Renal pelvis (tissue), 12 donors: ENCODE results near the gene BRSK2. TPM values are rescaled to one million over a fixed set of nuclear protein-coding genes. Genes with fewer than 3 reads are reported as not detected.
"Not testable (repeated sequence)": the region's sequence is repeated elsewhere in the genome, so short reads cannot be mapped to it uniquely, and the experiment has no call there.

Source experiments
- DNase-seq: peaks from one replicate; pipeline ENCODE4 v3.0.0-alpha.2; 2013
- long read RNA-seq, 16 experiments: transcript quantifications; one replicate each; lab custom pipeline, GENCODE V29; 2026
- polyA plus RNA-seq, 3 donors: library from polyadenylated mRNA; unstranded; fragments of 120-200 nt; gene quantifications; one replicate each; pipeline ENCODE4 v1.2.1, GENCODE V29; 2013; ENCODE audit not compliant: insufficient read length in 3 of 3

The BRSK2 gene
- polyA plus RNA-seq, result 1 to 10 TPM in 2 of 3 donors, under 1 TPM in 1; 0.98 to 1.2 (median 1.1) TPM
- long read RNA-seq, donor 1, result 0 reads
- long read RNA-seq, donor 2, result 0 reads
- long read RNA-seq, donor 3, result 0 reads
- long read RNA-seq, donor 4, result 0 reads
- long read RNA-seq, donor 5, result 0 reads
- long read RNA-seq, donor 6, result 0 reads
- long read RNA-seq, donor 7, result 0 reads
- long read RNA-seq, donor 8, result 0 reads
- long read RNA-seq, donor 9, result 0 reads
- long read RNA-seq, donor 10, result 0 reads
- long read RNA-seq, donor 11, result 0 reads
- long read RNA-seq, donor 12, result 0 reads
- long read RNA-seq, donor 13, result 0 reads
- long read RNA-seq, donor 14, result 0 reads
- long read RNA-seq, donor 15, partial matches to known transcripts, result 0 of 28 reads
- long read RNA-seq, donor 15, other reads (novel, unspliced or antisense), result 27 of 28 reads
- long read RNA-seq, donor 16, result 0 reads

- no peak for DNase-seq
These were observed at the start of gene BRSK2 for GRCh38 chr11:1389932-1390568. TSS of gene BRSK2 (plus strand) at chr11:1389934. CDS start at chr11:1390285, 351 bp downstream.

GRCh38 chr11:1340111-1340510 is 49.6 kb upstream of the BRSK2 start:
- DNase-seq, result no peak

GRCh38 chr11:1341226-1341625 is 48.5 kb upstream of the BRSK2 start:
- DNase-seq, result not testable (repeated sequence)

GRCh38 chr11:1341928-1342524 is 47.7 kb upstream of the BRSK2 start:
- no peak for DNase-seq

- DNase-seq, result no peak
These were observed 46.8 kb upstream of the BRSK2 start for GRCh38 chr11:1342946-1343345.

GRCh38 chr11:1343391-1344055 is 46.2 kb upstream of the BRSK2 start:
- no peak for DNase-seq

- DNase-seq, result no peak
These were observed 45.6 kb upstream of the BRSK2 start for GRCh38 chr11:1344056-1344635.

- DNase-seq, result no peak
These were observed 43.8 kb upstream of the BRSK2 start for GRCh38 chr11:1345737-1346513.

GRCh38 chr11:1346669-1347390 is 42.9 kb upstream of the BRSK2 start:
- no peak for DNase-seq

- not testable (repeated sequence) for DNase-seq
These were observed 42.2 kb upstream of the BRSK2 start for GRCh38 chr11:1347411-1347999.

- DNase-seq, result no peak
These were observed 41.5 kb upstream of the BRSK2 start for GRCh38 chr11:1348146-1348795.

GRCh38 chr11:1348796-1349326 is 40.9 kb upstream of the BRSK2 start:
- no peak for DNase-seq

- DNase-seq, result no peak
These were observed 40.2 kb upstream of the BRSK2 start for GRCh38 chr11:1349327-1350041.

GRCh38 chr11:1350086-1350725 is 39.5 kb upstream of the BRSK2 start:
- no peak for DNase-seq

- no peak for DNase-seq
These were observed 38.3 kb upstream of the BRSK2 start for GRCh38 chr11:1351278-1351937.

GRCh38 chr11:1352696-1353382 is 36.9 kb upstream of the BRSK2 start:
- DNase-seq, result no peak
